Nephron progenitor cell (in vitro differentiated cells): Measurements from ENCODE around the gene FXYD5.
A peak's percentile ranks its signal among the peaks of the same experiment; 100 is the strongest.
"Not testable (repeated sequence)": the region's sequence is repeated elsewhere in the genome, so short reads cannot be mapped to it uniquely, and the experiment has no call there.

ENCODE experiments used
- DNase-seq: peaks from one replicate; pipeline ENCODE4 v3.0.0; 2021
- H3K27ac Mint-ChIP-seq: 2 replicates; pipeline ENCODE4 v1.8.0; 2021; ENCODE audit warnings: mild to moderate bottlenecking, moderate library complexity, mixed read lengths
- H3K27me3 Mint-ChIP-seq: 2 replicates; pipeline ENCODE4 v1.8.0; 2021; ENCODE audit warnings: mild to moderate bottlenecking, low read depth, mixed read lengths; ENCODE audit not compliant: poor library complexity
- H3K36me3 Mint-ChIP-seq: 2 replicates; pipeline ENCODE4 v1.8.0; 2021; ENCODE audit warnings: low read depth, mixed read lengths
- H3K4me1 Mint-ChIP-seq: 2 replicates; pipeline ENCODE4 v1.8.0; 2021; ENCODE audit warnings: mixed read lengths
- H3K4me3 Mint-ChIP-seq: 2 replicates; pipeline ENCODE4 v1.8.0; 2021; ENCODE audit warnings: mild to moderate bottlenecking, moderate library complexity, mixed read lengths
- H3K9me3 Mint-ChIP-seq: 2 replicates; pipeline ENCODE4 v1.8.0; 2021; ENCODE audit warnings: mild to moderate bottlenecking, moderate library complexity, mixed read lengths
- CTCF ChIP-seq: fragments of 200-600 bp; sonication (generic); IDR thresholded peaks from 2 replicates; pipeline ENCODE4 v1.5.0; 2021; ENCODE audit warnings: antibody characterized with exemption

The FXYD5 gene

GRCh38 chr19:35126624-35126959 lies 27.9 kb upstream of the FXYD5 start:
- Mint-ChIP-seq H3K36me3 (no peaks in the 10 kb centered on the region), H3K9me3 (no peaks in the 10 kb centered on the region)

GRCh38 chr19:35127871-35128270 lies 26.7 kb upstream of the FXYD5 start:
- TF ChIP-seq CTCF = no peak
- no peak overlapping the region for H3K27ac Mint-ChIP-seq
- no peak overlapping the region for H3K4me3 Mint-ChIP-seq
- DNase-seq = no peak
- peaks cover 3% of the 10 kb centered on the region for H3K27me3 Mint-ChIP-seq
- peaks cover 44% of the 10 kb centered on the region for H3K4me1 Mint-ChIP-seq
- no peaks in the 10 kb centered on the region for H3K36me3 Mint-ChIP-seq
- H3K9me3 Mint-ChIP-seq = no peaks in the 10 kb centered on the region

More at GRCh38 chr19:35126624-35126959, 27.9 kb upstream of the FXYD5 start:
- Mint-ChIP-seq H3K4me1 (peaks cover 50% of the 10 kb centered on the region), H3K27ac (no peak overlapping the region), H3K27me3 (peaks cover 4% of the 10 kb centered on the region), H3K4me3 (no peak overlapping the region)
- DNase-seq = peak; percentile 38
- no peak for TF ChIP-seq CTCF

- no peak for TF ChIP-seq CTCF
- Mint-ChIP-seq H3K27me3 (peaks cover 3% of the 10 kb centered on the region), H3K27ac (peak overlapping the region; percentile 96), H3K4me3 (no peak overlapping the region), H3K4me1 (peaks cover 37% of the 10 kb centered on the region), H3K36me3 (no peaks in the 10 kb centered on the region), H3K9me3 (no peaks in the 10 kb centered on the region)
- DNase-seq = no peak
Observed at GRCh38 chr19:35128398-35129057, 26.0 kb upstream of the FXYD5 start.

GRCh38 chr19:35129724-35130274 lies 24.7 kb upstream of the FXYD5 start:
- not testable (repeated sequence) for H3K4me3 Mint-ChIP-seq, H3K27ac Mint-ChIP-seq, DNase-seq, H3K27me3 Mint-ChIP-seq, H3K36me3 Mint-ChIP-seq, H3K9me3 Mint-ChIP-seq
- H3K4me1 Mint-ChIP-seq = peaks cover 39% of the 10 kb centered on the region

GRCh38 chr19:35130761-35131720 lies 23.5 kb upstream of the FXYD5 start:
- peaks cover 42% of the 10 kb centered on the region for H3K4me1 Mint-ChIP-seq
- H3K27ac Mint-ChIP-seq = no peak overlapping the region
- H3K36me3 Mint-ChIP-seq = no peaks in the 10 kb centered on the region
- H3K27me3 Mint-ChIP-seq = peaks cover 3% of the 10 kb centered on the region
- H3K9me3 Mint-ChIP-seq = no peaks in the 10 kb centered on the region
- no peak overlapping the region for H3K4me3 Mint-ChIP-seq
- no peak for TF ChIP-seq CTCF
- DNase-seq = no peak

GRCh38 chr19:35132254-35132653 lies 22.3 kb upstream of the FXYD5 start:
- no peak overlapping the region for H3K4me3 Mint-ChIP-seq
- TF ChIP-seq CTCF = no peak
- H3K27ac Mint-ChIP-seq = no peak overlapping the region
- no peaks in the 10 kb centered on the region for H3K9me3 Mint-ChIP-seq
- no peak for DNase-seq
- peaks cover 4% of the 10 kb centered on the region for H3K27me3 Mint-ChIP-seq
- H3K36me3 Mint-ChIP-seq = no peaks in the 10 kb centered on the region
- H3K4me1 Mint-ChIP-seq = peaks cover 49% of the 10 kb centered on the region
